Osteoblast (primary cell): ENCODE results near the gene PROC. TPM values are rescaled to one million over a fixed set of nuclear protein-coding genes. Genes with fewer than 3 reads are reported as not detected.

Experiments
- DNase-seq: peaks from one replicate; pipeline ENCODE4 v3.0.0; 2011; ENCODE audit warnings: low spot score, mixed read lengths; ENCODE audit not compliant: insufficient read length; ENCODE audit errors: missing footprints
- H2AFZ ChIP-seq: 2 replicates; pipeline ENCODE4 v1.6.0; 2011; ENCODE audit warnings: mild to moderate bottlenecking, low read length
- H3K27ac ChIP-seq: 2 replicates; pipeline ENCODE4 v1.5.1; 2011; ENCODE audit warnings: mild to moderate bottlenecking, low read depth, low read length, moderate library complexity
- H3K27me3 ChIP-seq: 2 replicates; pipeline ENCODE4 v1.6.0; 2012; ENCODE audit warnings: mild to moderate bottlenecking, control low read depth, inconsistent platforms, low read length, moderate library complexity; ENCODE audit not compliant: insufficient read depth
- H3K36me3 ChIP-seq: 2 replicates; pipeline ENCODE4 v1.5.1; 2011; ENCODE audit warnings: mild to moderate bottlenecking, low read length, control low read depth, moderate library complexity; ENCODE audit not compliant: insufficient read depth
- H3K4me1 ChIP-seq: 2 replicates; pipeline ENCODE4 v1.5.1; 2011; ENCODE audit warnings: mild to moderate bottlenecking, low read length, control low read depth, moderate library complexity; ENCODE audit not compliant: insufficient read depth
- H3K4me2 ChIP-seq: 2 replicates; pipeline ENCODE4 v1.6.0; 2011; ENCODE audit warnings: mild to moderate bottlenecking, low read length; ENCODE audit not compliant: insufficient read depth
- H3K4me3 ChIP-seq: fragments of 200-600 bp; sonication (generic); 3 replicates; pipeline ENCODE4 v1.5.1; 2012; ENCODE audit warnings: mild to moderate bottlenecking, low read length, inconsistent platforms; ENCODE audit not compliant: insufficient read depth
- H3K79me2 ChIP-seq: 2 replicates; pipeline ENCODE4 v1.6.0; 2012; ENCODE audit warnings: mild to moderate bottlenecking, low read length, control low read depth, inconsistent platforms; ENCODE audit not compliant: insufficient read depth
- H3K9me3 ChIP-seq: 2 replicates; pipeline ENCODE4 v1.5.1; 2011; ENCODE audit warnings: low read depth, low read length, control low read depth
- H4K20me1 ChIP-seq: 2 replicates; pipeline ENCODE4 v1.6.0; 2012; ENCODE audit warnings: mild to moderate bottlenecking, low read length, control low read depth; ENCODE audit not compliant: insufficient read depth
- CTCF ChIP-seq: IDR thresholded peaks from 2 replicates; pipeline ENCODE4 v1.5.1; 2011; ENCODE audit warnings: mild to moderate bottlenecking, low read depth, low read length, moderate library complexity; ENCODE audit errors: extremely low read depth
- total RNA-seq: library from RNA; depleted of rRNA; stranded (reverse); fragments of >200 nt; gene quantifications from 2 replicates; pipeline ENCODE4 v1.2.3, GENCODE V29; 2012

Gene PROC
- total RNA-seq, 1 donor: not detected

GRCh38 chr2:127376257-127376656 lies 42.0 kb upstream of the PROC start:
- Histone ChIP-seq H3K9me3 (no peaks in the 10 kb centered on the region), H3K27ac (no peak overlapping the region), H3K36me3 (no peaks in the 10 kb centered on the region), H3K27me3 (no peaks in the 10 kb centered on the region), H4K20me1 (peaks cover 61% of the 10 kb centered on the region), H3K79me2 (peaks cover 94% of the 10 kb centered on the region), H3K4me3 (no peak overlapping the region), H2AFZ (no peak overlapping the region), H3K4me2 (no peak overlapping the region), H3K4me1 (peaks cover 10% of the 10 kb centered on the region)
- DNase-seq: no peak
- TF ChIP-seq CTCF: no peak

- no peak for TF ChIP-seq CTCF
- Histone ChIP-seq H4K20me1 (peaks cover 62% of the 10 kb centered on the region), H3K4me2 (no peak overlapping the region), H3K79me2 (peaks cover 94% of the 10 kb centered on the region), H3K27me3 (no peaks in the 10 kb centered on the region), H3K4me1 (peaks cover 7% of the 10 kb centered on the region), H3K4me3 (no peak overlapping the region), H3K27ac (no peak overlapping the region), H3K36me3 (no peaks in the 10 kb centered on the region), H2AFZ (no peak overlapping the region), H3K9me3 (no peaks in the 10 kb centered on the region)
- DNase-seq: peak; percentile 91
These were observed 41.0 kb upstream of the PROC start for GRCh38 chr2:127377262-127377661.

GRCh38 chr2:127378720-127379119 lies 39.5 kb upstream of the PROC start:
- peaks cover 61% of the 10 kb centered on the region for H4K20me1 ChIP-seq
- peaks cover 7% of the 10 kb centered on the region for H3K4me1 ChIP-seq
- no peak for DNase-seq
- H2AFZ ChIP-seq: no peak overlapping the region
- TF ChIP-seq CTCF: no peak
- peaks cover 94% of the 10 kb centered on the region for H3K79me2 ChIP-seq
- no peaks in the 10 kb centered on the region for H3K27me3 ChIP-seq
- H3K36me3 ChIP-seq: no peaks in the 10 kb centered on the region
- no peak overlapping the region for H3K4me2 ChIP-seq
- H3K4me3 ChIP-seq: no peak overlapping the region
- H3K27ac ChIP-seq: no peak overlapping the region
- H3K9me3 ChIP-seq: no peaks in the 10 kb centered on the region

GRCh38 chr2:127379712-127380355 lies 38.4 kb upstream of the PROC start:
- no peak overlapping the region for H3K4me2 ChIP-seq

More at GRCh38 chr2:127379712-127380355, 38.4 kb upstream of the PROC start:
- Histone ChIP-seq H3K4me3 (no peak overlapping the region), H3K27ac (no peak overlapping the region), H3K4me1 (peaks cover 7% of the 10 kb centered on the region), H3K79me2 (peaks cover 93% of the 10 kb centered on the region), H3K27me3 (no peaks in the 10 kb centered on the region), H3K9me3 (no peaks in the 10 kb centered on the region), H2AFZ (no peak overlapping the region), H4K20me1 (peaks cover 56% of the 10 kb centered on the region), H3K36me3 (no peaks in the 10 kb centered on the region)
- DNase-seq: no peak
- no peak for TF ChIP-seq CTCF
